HEK293T (cell line): ENCODE measurements around the gene ADCY1.

Experiments used
- BHLHE40 ChIP-seq: fragments of 450-650 bp; IDR thresholded peaks from 2 replicates; pipeline ENCODE4 v1.6.1; 2016; ENCODE audit warnings: mild to moderate bottlenecking, moderate library complexity, borderline replicate concordance
- FOXA1 ChIP-seq: fragments of 450-650 bp; IDR thresholded peaks from 2 replicates; pipeline ENCODE4 v1.6.1; 2016; ENCODE audit warnings: mild to moderate bottlenecking

GRCh38 chr7:45648671-45648995 lies 74.5 kb downstream of the ADCY1 start:
- TF ChIP-seq FOXA1 (no peak), BHLHE40 (no peak)
